ENCODE data around the gene CFAP141.

CFAP141 gene

GRCh38 chr1:154176337-154176736 is 29.8 kb downstream of the CFAP141 start:
- Histone ChIP-seq H3K9me3 (ENCODE audit: insufficient read depth, low read length) (no peaks in the 10 kb centered on the region), H3K79me2 (ENCODE audit: low read length) (peaks cover 89% of the 10 kb centered on the region), H3K27ac (ENCODE audit: low read length) (no peak overlapping the region), H3K4me1 (ENCODE audit: low read length) (peaks cover 34% of the 10 kb centered on the region), H2AFZ (ENCODE audit: low read depth, low read length) (no peak overlapping the region), H3K27me3 (ENCODE audit: low read depth, low read length) (no peaks in the 10 kb centered on the region), H3K4me2 (ENCODE audit: low read length) (no peak overlapping the region), H4K20me1 (ENCODE audit: insufficient read depth, low read length) (peaks cover 83% of the 10 kb centered on the region), H3K9ac (ENCODE audit: low read length) (no peak overlapping the region), H3K4me3 (ENCODE audit: low read length) (no peak overlapping the region), H3K36me3 (replicated peaks; ENCODE audit: low read depth, low read length) (peaks cover 71% of the 10 kb centered on the region)
- TF ChIP-seq EZH2phosphoT487 (IDR thresholded peaks at IDR 0.05; ENCODE audit: low read depth), result no peak
- TF ChIP-seq, protein P1, sequence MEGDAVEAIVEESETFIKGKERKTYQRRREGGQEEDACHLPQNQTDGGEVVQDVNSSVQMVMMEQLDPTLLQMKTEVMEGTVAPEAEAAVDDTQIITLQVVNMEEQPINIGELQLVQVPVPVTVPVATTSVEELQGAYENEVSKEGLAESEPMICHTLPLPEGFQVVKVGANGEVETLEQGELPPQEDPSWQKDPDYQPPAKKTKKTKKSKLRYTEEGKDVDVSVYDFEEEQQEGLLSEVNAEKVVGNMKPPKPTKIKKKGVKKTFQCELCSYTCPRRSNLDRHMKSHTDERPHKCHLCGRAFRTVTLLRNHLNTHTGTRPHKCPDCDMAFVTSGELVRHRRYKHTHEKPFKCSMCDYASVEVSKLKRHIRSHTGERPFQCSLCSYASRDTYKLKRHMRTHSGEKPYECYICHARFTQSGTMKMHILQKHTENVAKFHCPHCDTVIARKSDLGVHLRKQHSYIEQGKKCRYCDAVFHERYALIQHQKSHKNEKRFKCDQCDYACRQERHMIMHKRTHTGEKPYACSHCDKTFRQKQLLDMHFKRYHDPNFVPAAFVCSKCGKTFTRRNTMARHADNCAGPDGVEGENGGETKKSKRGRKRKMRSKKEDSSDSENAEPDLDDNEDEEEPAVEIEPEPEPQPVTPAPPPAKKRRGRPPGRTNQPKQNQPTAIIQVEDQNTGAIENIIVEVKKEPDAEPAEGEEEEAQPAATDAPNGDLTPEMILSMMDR (IDR thresholded peaks at IDR 0.05; ENCODE audit: low read depth, low read length), result no peak

DNA sequence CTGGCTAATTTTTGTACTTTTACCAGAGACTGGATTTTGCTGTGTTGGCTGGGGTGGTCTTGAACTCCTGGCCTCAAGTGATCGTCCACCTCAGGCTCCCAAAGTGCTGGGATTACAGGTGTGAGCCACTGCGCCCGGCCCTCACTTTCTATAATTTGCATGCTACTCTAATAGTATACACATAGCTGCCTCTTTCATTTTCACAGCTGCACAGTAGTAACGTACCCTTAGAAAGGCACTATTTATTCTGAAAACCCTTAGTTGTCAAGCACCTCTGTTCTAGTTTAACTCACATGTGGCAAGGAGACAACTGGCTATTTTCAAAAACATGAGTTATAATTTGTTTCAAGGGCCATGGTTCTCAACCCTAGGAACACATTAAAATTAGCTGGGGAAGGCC is 31.5 kb downstream of the CFAP141 start:
- Histone ChIP-seq H2AFZ (ENCODE audit: low read depth, low read length) (no peak overlapping the region), H4K20me1 (ENCODE audit: insufficient read depth, low read length) (peaks cover 73% of the 10 kb centered on the region), H3K4me3 (ENCODE audit: low read length) (no peak overlapping the region), H3K4me2 (ENCODE audit: low read length) (no peak overlapping the region), H3K27me3 (ENCODE audit: low read depth, low read length) (no peaks in the 10 kb centered on the region), H3K9ac (ENCODE audit: low read length) (no peak overlapping the region), H3K9me3 (ENCODE audit: insufficient read depth, low read length) (no peaks in the 10 kb centered on the region), H3K27ac (ENCODE audit: low read length) (no peak overlapping the region), H3K79me2 (ENCODE audit: low read length) (peaks cover 77% of the 10 kb centered on the region), H3K36me3 (replicated peaks; ENCODE audit: low read depth, low read length) (peaks cover 79% of the 10 kb centered on the region), H3K4me1 (ENCODE audit: low read length) (peaks cover 20% of the 10 kb centered on the region)
- TF ChIP-seq, protein P1 (IDR thresholded peaks at IDR 0.05; ENCODE audit: low read depth, low read length), result no peak
- no peak for TF ChIP-seq EZH2phosphoT487 (IDR thresholded peaks at IDR 0.05; ENCODE audit: low read depth)

DNA sequence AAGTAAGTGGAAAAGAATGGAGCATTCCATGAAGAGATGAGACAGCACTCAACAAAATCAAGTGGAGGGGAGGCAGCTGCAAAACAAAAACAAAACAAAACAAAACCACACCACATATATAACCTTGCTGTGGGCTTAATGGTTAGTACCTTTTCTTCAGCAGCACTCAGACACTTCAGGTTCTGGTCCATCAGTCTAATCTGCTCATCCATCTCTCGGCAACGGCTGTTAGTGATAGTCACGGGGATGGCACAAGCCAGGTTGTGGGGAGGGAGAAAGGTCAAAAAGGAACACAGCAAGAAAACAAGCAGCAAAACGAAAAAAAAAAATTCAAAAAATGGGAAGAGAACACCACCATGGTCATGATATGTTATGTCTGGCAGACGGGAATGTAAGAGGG is 34.3 kb downstream of the CFAP141 start:
- Histone ChIP-seq H4K20me1 (ENCODE audit: insufficient read depth, low read length) (peaks cover 56% of the 10 kb centered on the region), H3K4me1 (ENCODE audit: low read length) (no peaks in the 10 kb centered on the region), H3K79me2 (ENCODE audit: low read length) (peaks cover 69% of the 10 kb centered on the region), H3K9ac (ENCODE audit: low read length) (no peak overlapping the region), H3K9me3 (ENCODE audit: insufficient read depth, low read length) (no peaks in the 10 kb centered on the region), H3K27ac (ENCODE audit: low read length) (no peak overlapping the region), H3K4me3 (ENCODE audit: low read length) (no peak overlapping the region), H3K27me3 (ENCODE audit: low read depth, low read length) (no peaks in the 10 kb centered on the region), H3K36me3 (replicated peaks; ENCODE audit: low read depth, low read length) (peaks cover 74% of the 10 kb centered on the region), H3K4me2 (ENCODE audit: low read length) (no peak overlapping the region), H2AFZ (ENCODE audit: low read depth, low read length) (no peak overlapping the region)
- TF ChIP-seq EZH2phosphoT487 (IDR thresholded peaks at IDR 0.05; ENCODE audit: low read depth), result no peak
- TF ChIP-seq, protein P1 (IDR thresholded peaks at IDR 0.05; ENCODE audit: low read depth, low read length), result no peak

- TF ChIP-seq, protein P1 (IDR thresholded peaks at IDR 0.05; ENCODE audit: low read depth, low read length), result no peak
- Histone ChIP-seq H3K9me3 (ENCODE audit: insufficient read depth, low read length) (no peaks in the 10 kb centered on the region), H3K36me3 (replicated peaks; ENCODE audit: low read depth, low read length) (peaks cover 79% of the 10 kb centered on the region), H3K27me3 (ENCODE audit: low read depth, low read length) (no peaks in the 10 kb centered on the region), H3K4me1 (ENCODE audit: low read length) (no peaks in the 10 kb centered on the region), H2AFZ (ENCODE audit: low read depth, low read length) (no peak overlapping the region), H4K20me1 (ENCODE audit: insufficient read depth, low read length) (peaks cover 49% of the 10 kb centered on the region), H3K4me3 (ENCODE audit: low read length) (no peak overlapping the region), H3K79me2 (ENCODE audit: low read length) (peaks cover 62% of the 10 kb centered on the region), H3K4me2 (ENCODE audit: low read length) (no peak overlapping the region), H3K9ac (ENCODE audit: low read length) (no peak overlapping the region), H3K27ac (ENCODE audit: low read length) (no peak overlapping the region; the same call in 1 of the 2 replicates)
Observed at GRCh38 chr1:154171223-154171583, 34.9 kb downstream of the CFAP141 start.
